Astrocyte of the cerebellum (primary cell): ENCODE data around the gene TNKS2.
"Not testable (repeated sequence)": the region's sequence is repeated elsewhere in the genome, so short reads cannot be mapped to it uniquely, and the experiment has no call there.

Experiments
- DNase-seq: peaks from one replicate; pipeline ENCODE4 v3.0.0-alpha.2; 2011; ENCODE audit warnings: low read depth
- H3K4me3 ChIP-seq: 2 replicates; pipeline ENCODE4 v1.5.1; 2011; ENCODE audit warnings: mild to moderate bottlenecking, low read depth, low read length, moderate library complexity
- CTCF ChIP-seq: IDR thresholded peaks from 2 replicates; pipeline ENCODE4 v1.5.1; 2012; ENCODE audit warnings: low read length, low read depth, moderate library complexity, mild to moderate bottlenecking; ENCODE audit errors: missing control alignments
- in situ Hi-C: cut with HindIII; loops from 2 replicates; pipeline ENCODE4 v1.10.0; 2017; ENCODE audit warnings: low sequenced_read_pairs

TNKS2 gene

GRCh38 chr10:91891125-91892001 lies 93.1 kb downstream of the TNKS2 start:
- no peak for DNase-seq
- H3K4me3 ChIP-seq = no peak overlapping the region
- TF ChIP-seq CTCF = no peak
- in situ Hi-C loops = no loop called here

- no peak overlapping the region for H3K4me3 ChIP-seq
- in situ Hi-C loops = no loop called here
- DNase-seq = no peak
- TF ChIP-seq CTCF = no peak
Measured at GRCh38 chr10:91893051-91893450, 94.8 kb downstream of the TNKS2 start.

GRCh38 chr10:91894261-91894685 lies 96.0 kb downstream of the TNKS2 start:
- H3K4me3 ChIP-seq, in situ Hi-C loops, DNase-seq: not testable (repeated sequence)

- DNase-seq = no peak
- no peak overlapping the region for H3K4me3 ChIP-seq
- no peak for TF ChIP-seq CTCF
- in situ Hi-C loops = no loop called here
Measured at GRCh38 chr10:91896212-91896756, 98.1 kb downstream of the TNKS2 start.

GRCh38 chr10:91897421-91897820 lies 99.2 kb downstream of the TNKS2 start:
- TF ChIP-seq CTCF = no peak
- in situ Hi-C loops = no loop called here
- DNase-seq = no peak
- H3K4me3 ChIP-seq = no peak overlapping the region

GRCh38 chr10:91901784-91902677 lies 103.8 kb downstream of the TNKS2 start:
- no peak overlapping the region for H3K4me3 ChIP-seq
- DNase-seq = peak; percentile 79
- no peak for TF ChIP-seq CTCF
- in situ Hi-C loops = no loop called here
